Measurements from ENCODE around the gene SSTR3. TPM values are rescaled to one million over a fixed set of nuclear protein-coding genes. Genes with fewer than 3 reads are reported as not detected.
A peak's percentile ranks its signal among the peaks of the same experiment; 100 is the strongest.

The SSTR3 gene
- total RNA-seq, 2 experiments from 2014 or later, result 1.9 to 2.1 TPM

- peaks cover 0 to 6% of the 10 kb centered on the region in 2 experiments for H3K9me3 ChIP-seq (ENCODE audit: control insufficient read depth in 1 of 2, insufficient read depth in 1 of 2, low read length in 2 of 2)
- Mint-ChIP-seq H3K36me3 (ENCODE audit: low read depth) (peaks cover 68% of the 10 kb centered on the region), H3K9me3 (peaks cover 2% of the 10 kb centered on the region), H3K27me3 (no peaks in the 10 kb centered on the region), H3K27ac (peak overlapping the region; percentile 84), H3K4me3 (peak overlapping the region; percentile 60), H3K4me1 (ENCODE audit: low read depth) (peaks cover 89% of the 10 kb centered on the region)
- intact Hi-C loops (cut with DNase I, micrococcal nuclease), result loop anchor here in 1 of 2 experiments (2.0 kb wide), 1 partner anchor 37 kb away; no protein-coding TSS in a partner anchor
- H3K4me3 ChIP-seq (ENCODE audit: low read length), result no peak overlapping the region
- peaks cover 97% of the 10 kb centered on the region for H3K4me1 ChIP-seq (ENCODE audit: insufficient read depth, low read length)
- H3K36me3 ChIP-seq (ENCODE audit: insufficient read depth, low read length), result peaks cover 52% of the 10 kb centered on the region
- peak in 4 of 14 experiments; percentile 24 to 53 (median 49) for DNase-seq
- ATAC-seq (ENCODE audit: poor library complexity), result peak; percentile 3
- no peaks in the 10 kb centered on the region for H3K27me3 ChIP-seq (ENCODE audit: control insufficient read depth in 1 of 2, insufficient read depth in 2 of 2, low read length in 2 of 2)
- peak overlapping the region; percentile 71 to 82 for H3K27ac ChIP-seq (ENCODE audit: low read depth in 1 of 2, low read length in 2 of 2)
- POLR2A ChIA-PET, result interaction anchor here (1.3 to 5.5 kb wide), 4 partner anchors 16 to 36 kb away, joined by 4 to 175 read pairs (median 35); partner anchors contain the start of gene RAC2
- CTCF ChIA-PET, result interaction anchor here (0.6 to 1.3 kb wide), 2 partner anchors 36 to 788 kb away, joined by 3 to 9 read pairs; no protein-coding TSS in a partner anchor
- TF ChIP-seq CTCF (IDR thresholded peaks at IDR 0.05), result no peak
Observed at GRCh38 chr22:37223965-37224551, 11.8 kb upstream of the SSTR3 start.

GRCh38 chr22:37222440-37222971, 10.2 kb upstream of the SSTR3 start:
- Mint-ChIP-seq H3K9me3 (peaks cover 2% of the 10 kb centered on the region), H3K4me3 (peak overlapping the region; percentile 63), H3K27ac (peak overlapping the region; percentile 84), H3K4me1 (ENCODE audit: low read depth) (peaks cover 87% of the 10 kb centered on the region), H3K27me3 (no peaks in the 10 kb centered on the region), H3K36me3 (ENCODE audit: low read depth) (peaks cover 60% of the 10 kb centered on the region)
- TF ChIP-seq CTCF (IDR thresholded peaks at IDR 0.05), result no peak
- ChIA-PET CTCF (interaction anchor here (0.9 to 1.4 kb wide), 4 partner anchors 8 to 23 kb away, joined by 3 to 7 read pairs (median 6); no protein-coding TSS in a partner anchor), POLR2A (interaction anchor here (0.6 to 8.8 kb wide), 13 partner anchors 9 to 1176 kb away, joined by 3 to 175 read pairs (median 4); partner anchors contain the start of genes IL2RB, MFNG and RAC2)
- no peaks in the 10 kb centered on the region for H3K27me3 ChIP-seq (ENCODE audit: control insufficient read depth in 1 of 2, insufficient read depth in 2 of 2, low read length in 2 of 2)
- peaks cover 36% of the 10 kb centered on the region for H3K36me3 ChIP-seq (ENCODE audit: insufficient read depth, low read length)
- H3K4me1 ChIP-seq (ENCODE audit: insufficient read depth, low read length), result peaks cover 97% of the 10 kb centered on the region
- intact Hi-C loops (cut with DNase I, micrococcal nuclease), result no loop called here
- peaks cover 0 to 6% of the 10 kb centered on the region in 2 experiments for H3K9me3 ChIP-seq (ENCODE audit: control insufficient read depth in 1 of 2, insufficient read depth in 1 of 2, low read length in 2 of 2)
- peak in 8 of 14 experiments; percentile 35 to 88 (median 66) for DNase-seq
- peak overlapping the region; percentile 71 to 82 for H3K27ac ChIP-seq (ENCODE audit: low read depth in 1 of 2, low read length in 2 of 2)
- ATAC-seq (ENCODE audit: poor library complexity), result no peak
- H3K4me3 ChIP-seq (ENCODE audit: low read length), result peak overlapping the region; percentile 35

GRCh38 chr22:37221424-37222333, 9.4 kb upstream of the SSTR3 start:
- no peak for ATAC-seq (ENCODE audit: poor library complexity)
- peak in 1 of 14 experiments; percentile 42 for DNase-seq
- H3K4me3 ChIP-seq (ENCODE audit: low read length), result no peak overlapping the region
- H3K36me3 Mint-ChIP-seq (ENCODE audit: low read depth), result peaks cover 59% of the 10 kb centered on the region
- intact Hi-C loops (cut with DNase I, micrococcal nuclease), result no loop called here
- H3K27ac ChIP-seq (ENCODE audit: low read depth in 1 of 2, low read length in 2 of 2), result peak overlapping the region; percentile 71 to 82
- H3K36me3 ChIP-seq (ENCODE audit: insufficient read depth, low read length), result peaks cover 35% of the 10 kb centered on the region
- H3K4me1 Mint-ChIP-seq (ENCODE audit: low read depth), result peaks cover 95% of the 10 kb centered on the region
- H3K27me3 ChIP-seq (ENCODE audit: control insufficient read depth in 1 of 2, insufficient read depth in 2 of 2, low read length in 2 of 2), result no peaks in the 10 kb centered on the region
- no peaks in the 10 kb centered on the region for H3K27me3 Mint-ChIP-seq
- peaks cover 98% of the 10 kb centered on the region for H3K4me1 ChIP-seq (ENCODE audit: insufficient read depth, low read length)
- ChIA-PET CTCF (interaction anchor here (1.1 to 7.7 kb wide), 4 partner anchors 9 to 23 kb away, joined by 3 to 42 read pairs (median 7); no protein-coding TSS in a partner anchor), POLR2A (interaction anchor here (0.6 to 8.8 kb wide), 12 partner anchors 10 to 386 kb away, joined by 3 to 175 read pairs (median 6); partner anchors contain the start of genes IL2RB and RAC2)
- H3K9me3 ChIP-seq (ENCODE audit: control insufficient read depth in 1 of 2, insufficient read depth in 1 of 2, low read length in 2 of 2), result peaks cover 0 to 6% of the 10 kb centered on the region in 2 experiments
- no peak for TF ChIP-seq CTCF (IDR thresholded peaks at IDR 0.05)
- peak overlapping the region; percentile 64 for H3K4me3 Mint-ChIP-seq
- H3K27ac Mint-ChIP-seq, result peak overlapping the region; percentile 84
- peaks cover 2% of the 10 kb centered on the region for H3K9me3 Mint-ChIP-seq
